Measurements from ENCODE around the gene BIRC5.

DNA sequence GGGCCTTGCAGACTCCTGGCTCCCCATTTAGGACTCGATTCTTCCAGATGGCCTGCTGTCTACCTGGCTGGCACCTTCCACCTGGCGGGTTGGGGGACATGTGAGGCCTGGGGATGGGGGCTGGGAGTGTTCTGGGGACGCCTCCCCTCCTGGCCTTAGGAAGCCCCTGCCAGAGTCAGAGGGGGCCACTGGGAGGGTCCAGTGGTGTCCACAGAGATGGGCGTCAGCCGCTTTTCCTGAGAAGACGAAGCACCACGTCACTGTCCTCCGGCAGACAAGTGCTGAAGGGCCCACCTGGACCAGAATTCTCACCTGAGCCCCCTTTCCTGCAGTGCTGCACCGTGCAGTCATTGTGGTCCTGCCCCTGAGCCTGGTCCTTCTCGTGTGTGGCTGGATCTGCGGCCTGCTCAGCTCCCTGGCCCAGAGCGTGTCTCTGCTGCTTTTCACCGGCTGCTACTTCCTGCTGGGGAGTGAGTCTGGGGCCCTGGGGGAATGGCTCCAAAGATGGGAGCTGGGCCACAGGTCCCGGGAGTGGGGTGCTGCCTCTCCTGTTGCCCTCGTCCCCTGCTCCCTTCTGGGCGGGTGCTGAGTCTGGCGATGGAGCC lies 20.3 kb downstream of the BIRC5 start:
- TF ChIP-seq GATA3 (IDR thresholded peaks at IDR 0.05; ENCODE audit: low read depth, low read length) (no peak), GATA2 (IDR thresholded peaks at IDR 0.05; ENCODE audit: low read depth, low read length) (no peak)
